AG09319 (cell line): ENCODE results near the gene L2HGDH.

Source experiments
- DNase-seq: peaks from one replicate; pipeline ENCODE4 v3.0.0-alpha.2; 2010; ENCODE audit warnings: low read depth; ENCODE audit errors: extremely low read depth
- TF ChIP-seq, protein P1 (sequence below): IDR thresholded peaks from 2 replicates; pipeline ENCODE4 v1.5.1; 2011; ENCODE audit warnings: low read depth, mild to moderate bottlenecking, inconsistent platforms, low read length, moderate library complexity

The L2HGDH gene

DNA sequence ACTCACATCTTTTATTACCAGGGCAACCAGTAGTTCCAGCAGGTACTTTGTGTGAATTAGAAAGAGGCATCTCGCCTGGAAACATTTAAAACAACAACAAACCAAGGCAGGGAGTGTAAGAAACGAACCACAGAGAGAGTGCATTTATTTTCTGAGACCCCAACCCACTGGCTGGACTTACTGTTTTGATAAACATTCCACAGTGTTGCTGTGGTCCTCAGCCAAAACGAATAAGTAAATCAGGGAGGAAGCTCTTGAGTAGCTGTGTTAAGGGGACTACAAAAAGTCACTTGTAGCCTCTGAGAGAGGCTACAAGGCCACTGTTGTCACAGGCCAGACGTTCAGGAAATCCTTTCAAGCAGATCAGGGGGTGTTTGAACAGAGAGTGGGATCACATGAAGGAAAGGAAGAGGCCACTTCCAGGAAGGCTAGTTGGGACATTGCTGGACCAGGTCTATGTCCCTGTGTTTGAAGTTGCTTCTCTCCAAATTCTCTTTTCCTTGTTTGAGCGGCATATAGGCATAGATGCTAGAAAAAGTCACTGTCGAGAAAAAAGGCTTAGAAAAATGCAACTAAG lies 33.9 kb upstream of the L2HGDH start:
- no peak for DNase-seq
- TF ChIP-seq, protein P1, sequence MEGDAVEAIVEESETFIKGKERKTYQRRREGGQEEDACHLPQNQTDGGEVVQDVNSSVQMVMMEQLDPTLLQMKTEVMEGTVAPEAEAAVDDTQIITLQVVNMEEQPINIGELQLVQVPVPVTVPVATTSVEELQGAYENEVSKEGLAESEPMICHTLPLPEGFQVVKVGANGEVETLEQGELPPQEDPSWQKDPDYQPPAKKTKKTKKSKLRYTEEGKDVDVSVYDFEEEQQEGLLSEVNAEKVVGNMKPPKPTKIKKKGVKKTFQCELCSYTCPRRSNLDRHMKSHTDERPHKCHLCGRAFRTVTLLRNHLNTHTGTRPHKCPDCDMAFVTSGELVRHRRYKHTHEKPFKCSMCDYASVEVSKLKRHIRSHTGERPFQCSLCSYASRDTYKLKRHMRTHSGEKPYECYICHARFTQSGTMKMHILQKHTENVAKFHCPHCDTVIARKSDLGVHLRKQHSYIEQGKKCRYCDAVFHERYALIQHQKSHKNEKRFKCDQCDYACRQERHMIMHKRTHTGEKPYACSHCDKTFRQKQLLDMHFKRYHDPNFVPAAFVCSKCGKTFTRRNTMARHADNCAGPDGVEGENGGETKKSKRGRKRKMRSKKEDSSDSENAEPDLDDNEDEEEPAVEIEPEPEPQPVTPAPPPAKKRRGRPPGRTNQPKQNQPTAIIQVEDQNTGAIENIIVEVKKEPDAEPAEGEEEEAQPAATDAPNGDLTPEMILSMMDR: no peak

DNA sequence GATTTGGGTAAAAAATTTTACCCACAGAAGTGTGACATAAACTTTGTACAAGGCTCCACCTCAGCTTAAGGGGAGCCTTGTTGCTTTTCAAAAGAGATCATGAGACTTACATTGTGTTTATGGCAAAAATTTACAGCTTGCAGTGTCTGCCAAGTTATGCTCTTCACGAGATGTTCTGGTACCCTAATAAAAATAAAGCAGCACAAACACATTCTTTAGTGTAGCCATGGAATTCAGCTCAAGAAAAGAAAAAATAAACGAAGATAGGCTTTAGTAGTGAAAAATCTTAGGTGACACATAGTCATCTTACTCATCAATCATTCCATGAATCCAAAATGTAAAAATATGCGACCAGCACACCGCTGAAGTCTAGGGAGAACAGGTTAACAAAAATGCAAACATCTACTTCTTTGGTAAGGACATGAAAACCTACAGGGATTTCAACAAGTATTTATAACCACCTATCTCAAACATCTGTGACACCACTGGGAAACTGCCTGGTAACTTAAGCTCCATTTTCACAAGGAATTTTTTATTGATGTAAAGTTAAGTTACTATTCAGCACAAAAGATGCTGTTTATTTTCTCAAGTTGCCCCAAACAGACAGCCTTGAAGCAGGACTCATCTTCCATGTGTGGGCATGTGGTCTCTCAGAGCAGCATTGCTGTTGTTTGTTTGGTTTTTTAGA lies 33.0 kb upstream of the L2HGDH start:
- TF ChIP-seq, protein P1: no peak
- no peak for DNase-seq

DNA sequence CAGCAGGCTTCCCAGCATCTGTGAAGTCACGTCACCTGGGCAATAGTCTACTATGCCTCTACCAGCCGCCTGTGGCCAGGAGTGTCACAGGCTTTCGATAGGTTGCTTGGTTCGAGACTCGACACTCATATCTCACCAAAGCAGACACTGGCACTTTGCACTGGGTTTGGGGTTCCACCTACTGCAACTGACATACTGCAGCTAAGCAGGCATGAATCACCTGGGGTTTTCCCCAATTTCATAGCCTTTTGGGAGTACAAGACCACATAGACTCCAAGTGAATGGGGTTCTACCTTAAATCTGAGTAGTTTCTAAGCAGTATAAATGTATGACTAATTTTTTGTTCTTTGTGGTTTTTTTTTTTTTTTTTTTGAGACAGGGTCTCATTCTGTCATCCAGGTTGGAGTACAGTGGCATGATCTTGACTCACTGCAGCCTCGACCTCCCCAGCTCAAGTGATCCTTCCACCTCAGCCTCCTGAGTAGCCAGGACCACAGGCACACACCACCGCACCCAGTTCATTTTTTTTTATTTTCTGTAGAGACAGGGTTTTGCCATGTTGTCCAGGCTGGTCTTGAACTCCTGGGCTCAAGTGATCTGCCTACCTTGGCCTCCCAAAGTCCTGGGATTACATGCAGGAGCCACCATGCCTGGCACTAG lies 32.2 kb upstream of the L2HGDH start:
- TF ChIP-seq, protein P1: no peak
- no peak for DNase-seq

DNA sequence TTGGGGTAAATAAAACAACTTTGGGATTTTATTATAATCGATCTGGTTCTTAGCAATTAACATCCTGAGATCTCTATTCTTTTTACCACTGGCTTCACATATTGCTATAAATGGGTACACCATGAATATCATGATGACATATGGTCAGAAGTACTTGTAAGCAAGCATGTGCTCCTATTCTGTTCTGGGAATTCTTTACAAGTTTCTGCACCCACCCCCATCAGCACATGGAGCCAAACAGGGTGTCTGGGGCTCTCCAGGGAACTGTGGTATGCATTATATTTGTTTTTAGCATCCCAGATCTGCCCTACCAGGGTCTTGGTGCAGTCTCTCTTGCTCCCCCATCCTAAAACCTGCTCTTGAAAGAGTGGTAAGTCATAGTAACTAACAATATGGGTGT lies 31.4 kb upstream of the L2HGDH start:
- no peak for DNase-seq
- TF ChIP-seq, protein P1: no peak

DNA sequence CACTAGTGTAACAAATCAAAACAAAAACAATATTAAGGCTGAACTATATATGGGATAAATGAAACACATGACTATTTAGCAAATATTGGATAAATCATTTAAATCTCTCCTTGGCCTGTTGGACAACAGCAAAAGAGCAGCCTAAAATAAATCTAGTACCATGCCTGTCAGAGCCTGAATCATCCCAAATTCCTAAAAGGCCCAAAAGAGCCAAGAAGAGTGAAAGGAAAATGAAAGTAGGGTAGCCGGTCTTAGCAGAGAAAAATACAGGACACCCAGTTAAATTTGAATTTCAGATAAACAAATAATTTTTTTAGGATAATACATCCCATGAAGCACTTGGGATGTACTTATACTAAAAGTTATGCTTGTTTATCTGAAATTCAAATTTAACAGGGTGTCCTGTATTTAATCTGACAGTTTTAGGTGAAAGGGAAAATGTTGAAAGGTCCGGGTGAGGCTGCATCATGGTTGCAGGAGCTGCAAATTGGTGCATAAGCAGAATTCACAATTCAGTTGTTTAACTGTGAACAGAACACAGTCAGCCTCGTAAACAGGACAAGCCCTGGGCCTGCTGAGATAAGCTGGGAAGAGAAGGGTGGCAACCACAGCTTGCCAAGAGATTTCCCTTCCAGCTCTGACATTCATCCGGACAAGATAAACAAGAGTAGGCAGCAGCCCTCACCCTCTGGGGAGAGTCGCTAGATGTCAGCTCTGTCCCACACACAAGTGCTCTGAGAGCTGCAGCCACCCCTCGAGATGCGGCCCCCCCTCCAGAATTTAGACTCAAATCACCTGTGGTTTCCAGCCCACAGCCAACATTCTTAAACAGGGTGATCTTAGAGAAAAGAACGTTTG lies 30.4 kb upstream of the L2HGDH start:
- no peak for DNase-seq

DNA sequence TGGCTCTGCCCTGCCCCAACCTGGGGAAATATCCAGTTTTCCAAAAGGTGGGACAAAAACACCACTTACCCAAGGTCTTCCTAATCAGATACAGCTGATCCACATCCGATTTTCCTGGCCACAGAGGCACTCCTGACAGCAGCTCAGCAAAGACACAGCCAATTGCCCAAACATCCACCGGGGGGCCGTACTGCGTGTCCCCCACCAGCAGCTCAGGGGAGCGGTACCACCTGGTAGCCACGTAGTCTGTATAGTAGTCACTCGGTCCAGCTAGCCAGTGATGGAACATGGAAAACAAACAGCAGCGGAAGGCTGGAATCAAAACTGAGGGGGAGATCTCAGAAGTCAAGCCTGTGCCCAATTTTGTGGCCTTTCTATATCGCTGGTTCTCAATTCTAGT lies 28.9 kb upstream of the L2HGDH start:
- TF ChIP-seq, protein P1: no peak
- DNase-seq: no peak

More for the DNA sequence above, 30.4 kb upstream of the L2HGDH start:
- TF ChIP-seq, protein P1: peak; percentile 56
